ENCODE results near the gene PSMD1.

DNA sequence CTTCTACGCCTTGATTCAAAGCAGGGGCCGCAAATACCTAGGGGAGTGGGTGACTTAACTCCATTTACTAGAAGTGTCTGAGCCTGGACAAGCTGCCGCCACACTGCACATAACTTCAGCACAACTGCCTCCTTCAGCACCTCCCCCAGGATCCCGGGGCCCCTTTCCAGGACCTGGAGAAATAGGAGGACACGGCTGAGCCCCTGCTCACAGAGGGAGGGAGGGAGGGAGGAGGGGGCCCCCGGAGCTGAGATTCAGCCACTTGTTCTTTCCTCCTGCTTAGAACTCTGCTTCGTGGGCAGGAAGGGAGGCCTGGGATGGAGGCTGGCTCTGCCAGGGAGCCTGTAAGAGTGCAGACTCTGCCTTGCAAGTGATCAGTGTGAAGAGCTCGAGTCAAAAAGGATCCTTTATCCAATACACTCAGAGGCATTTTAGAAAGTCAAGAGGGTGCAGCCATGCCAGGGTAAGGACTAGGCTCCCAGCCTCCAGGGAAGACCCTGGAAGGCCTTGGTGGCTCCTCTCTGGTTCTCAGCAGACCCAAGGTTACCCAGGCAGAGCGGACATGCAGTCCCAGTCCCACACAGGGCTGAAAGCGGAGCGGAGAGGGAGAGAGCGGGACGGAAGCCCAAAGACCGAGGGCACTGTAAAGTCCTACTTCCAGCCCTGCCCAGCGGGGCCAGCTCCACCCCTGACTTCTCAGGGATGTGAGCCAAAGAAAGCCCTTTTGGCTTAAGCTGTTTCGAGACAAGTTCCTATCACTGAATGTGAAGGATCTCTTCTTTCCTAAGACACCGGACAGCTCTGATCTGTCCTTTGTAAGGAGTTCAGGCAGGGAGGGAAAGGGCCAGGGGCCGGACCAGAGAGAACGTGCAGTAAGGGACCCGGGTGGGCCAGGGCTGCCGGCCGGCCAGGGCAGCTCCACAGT lies 133.2 kb downstream of the PSMD1 start:
- TF ChIP-seq, protein P1, sequence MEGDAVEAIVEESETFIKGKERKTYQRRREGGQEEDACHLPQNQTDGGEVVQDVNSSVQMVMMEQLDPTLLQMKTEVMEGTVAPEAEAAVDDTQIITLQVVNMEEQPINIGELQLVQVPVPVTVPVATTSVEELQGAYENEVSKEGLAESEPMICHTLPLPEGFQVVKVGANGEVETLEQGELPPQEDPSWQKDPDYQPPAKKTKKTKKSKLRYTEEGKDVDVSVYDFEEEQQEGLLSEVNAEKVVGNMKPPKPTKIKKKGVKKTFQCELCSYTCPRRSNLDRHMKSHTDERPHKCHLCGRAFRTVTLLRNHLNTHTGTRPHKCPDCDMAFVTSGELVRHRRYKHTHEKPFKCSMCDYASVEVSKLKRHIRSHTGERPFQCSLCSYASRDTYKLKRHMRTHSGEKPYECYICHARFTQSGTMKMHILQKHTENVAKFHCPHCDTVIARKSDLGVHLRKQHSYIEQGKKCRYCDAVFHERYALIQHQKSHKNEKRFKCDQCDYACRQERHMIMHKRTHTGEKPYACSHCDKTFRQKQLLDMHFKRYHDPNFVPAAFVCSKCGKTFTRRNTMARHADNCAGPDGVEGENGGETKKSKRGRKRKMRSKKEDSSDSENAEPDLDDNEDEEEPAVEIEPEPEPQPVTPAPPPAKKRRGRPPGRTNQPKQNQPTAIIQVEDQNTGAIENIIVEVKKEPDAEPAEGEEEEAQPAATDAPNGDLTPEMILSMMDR (IDR thresholded peaks at IDR 0.05) = no peak
- TF ChIP-seq POLR2A (IDR thresholded peaks at IDR 0.05) = no peak

All from esophagus squamous epithelium (tissue), 4 donors.